ENCODE measurements around the gene SMIM30. TPM values are rescaled to one million over a fixed set of nuclear protein-coding genes. Genes with fewer than 3 reads are reported as not detected.

Gene SMIM30, protein sequence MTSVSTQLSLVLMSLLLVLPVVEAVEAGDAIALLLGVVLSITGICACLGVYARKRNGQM
- total RNA-seq (2012; rRNA removed) (47.7 and 51.7 TPM in 2 replicates), polyA plus RNA-seq (2012; rRNA removed) (24.9 and 31.6 TPM in 2 replicates), Bru-seq, nascent RNA (percentile 65 among the genes with signal in this experiment), BruChase-seq, experiment 1, labeled RNA remaining after a 6-hour chase (percentile 79 among the genes with signal in this experiment), BruChase-seq, experiment 2, labeled RNA remaining after a 2-hour chase (percentile 62 among the genes with signal in this experiment)
- polyA plus RNA-seq (2012; cell fraction: cytosol; rRNA removed), result 8.3 and 9.9 TPM in 2 replicates
- polyA plus RNA-seq (2012; cell fraction: nucleus; rRNA removed; ENCODE audit: low replicate concordance), result 1.1 and 12.2 TPM in 2 replicates
- long read RNA-seq, transcript SMIM30-201 (3 exons, 1,070 nt), result major isoform, 5 of 9 reads
- long read RNA-seq, partial matches to known transcripts, result 0 of 9 reads
- long read RNA-seq, other reads (novel, unspliced or antisense), result 2 of 9 reads

- Histone ChIP-seq H3K36me3 (ENCODE audit: control insufficient read depth, insufficient read depth, low read length) (no peaks in the 10 kb centered on the region; the same call in 1 of the 2 replicates), H3K9me3 (ENCODE audit: control insufficient read depth, insufficient read depth, low read length) (no peaks in the 10 kb centered on the region), H3K4me3 (ENCODE audit: insufficient read depth, low read depth, low read length) (peak within 1 kb of the TSS; percentile 73), H2BK120ac (ENCODE audit: low read depth, low read length) (peak within 1 kb of the TSS; percentile 33; the same call in 1 of the 2 replicates), H3K56ac (ENCODE audit: extremely low read depth, insufficient read depth, low read length) (peak within 1 kb of the TSS; percentile 79; the same call in 1 of the 2 replicates), H3K18ac (ENCODE audit: low read depth, low read length) (peak within 1 kb of the TSS; percentile 61; the same call in 1 of the 2 replicates), H3K27me3 (ENCODE audit: control insufficient read depth, insufficient read depth, low read length) (no peaks in the 10 kb centered on the region), H3K27ac (ENCODE audit: insufficient read depth, low read length) (peak within 1 kb of the TSS; percentile 67), H4K20me1 (ENCODE audit: insufficient read depth, low read length) (no peaks in the 10 kb centered on the region), H3K4me2 (ENCODE audit: low read depth, low read length) (peak within 1 kb of the TSS; percentile 79), H3K23ac (ENCODE audit: low read depth, low read length) (peak within 1 kb of the TSS; percentile 68; the same call in 1 of the 2 replicates), H4K8ac (ENCODE audit: low read depth in 2 of 2, low read length in 2 of 2) (peak within 1 kb of the TSS; percentile 32 to 81), H2BK5ac (ENCODE audit: low read depth, low read length, poor library complexity, severe bottlenecking) (peak within 1 kb of the TSS; percentile 86), H2BK20ac (ENCODE audit: low read depth, low read length) (no peak within 1 kb of the TSS), H2AFZ (replicated peaks; ENCODE audit: low read length, poor library complexity) (peak within 1 kb of the TSS; percentile 59), H3K9me1 (ENCODE audit: insufficient read depth, low read length) (no peaks in the 10 kb centered on the region; the same call in 1 of the 2 replicates), H3K14ac (replicated peaks; ENCODE audit: low read depth, low read length) (peak within 1 kb of the TSS; percentile 62), H3K9ac (ENCODE audit: low read depth, low read length) (peak within 1 kb of the TSS; percentile 82), H4K91ac (ENCODE audit: insufficient read depth, low read depth, low read length) (no peak within 1 kb of the TSS), H2BK15ac (ENCODE audit: low read depth, low read length) (no peak within 1 kb of the TSS), H3K4ac (ENCODE audit: low read depth, low read length) (peak within 1 kb of the TSS; percentile 62; the same call in 1 of the 2 replicates), H4K5ac (ENCODE audit: low read depth, low read length) (peak within 1 kb of the TSS; percentile 73), H3K4me1 (ENCODE audit: control insufficient read depth, insufficient read depth, low read length) (no peaks in the 10 kb centered on the region; the same call in 1 of the 2 replicates), H3K79me1 (ENCODE audit: low read depth in 1 of 2, low read length in 2 of 2) (peaks cover 3 to 12% of the 10 kb centered on the region in 2 experiments; a peak in 2 of 4 replicates), H2AK5ac (ENCODE audit: low read depth, low read length) (peak within 1 kb of the TSS; percentile 68; the same call in 1 of the 2 replicates), H2AK9ac (replicated peaks; ENCODE audit: low read depth, low read length, poor library complexity) (no peak within 1 kb of the TSS)
- WGBS, 2 experiments (ENCODE audit: extremely low coverage in 2 of 2, insufficient read length in 1 of 2), result 11% methylated on average over 3 of the region's 35 CpGs; no CpG with 5 or more reads in 1 of the 2 experiments
- ChIA-PET POLR2A (ENCODE audit: unreplicated experiment) (interaction anchor here (0.6 kb wide), 4 partner anchors 13 to 188 kb away, joined by 6 to 17 read pairs (median 10); no protein-coding TSS in a partner anchor), CTCF (interaction anchor here (0.7 kb wide), 1 partner anchor 15 kb away, joined by 3 read pairs; no protein-coding TSS in a partner anchor)
- in situ Hi-C loops (cut with MboI; ENCODE audit: low sequenced_read_pairs) (no loop called here), dilution Hi-C loops (cut with HindIII; ENCODE audit: low sequenced_read_pairs, unreplicated experiment) (no loop called here), intact Hi-C loops (cut with micrococcal nuclease) (no loop called here)
- ATAC-seq (ENCODE audit: low read depth), result peak; percentile 100
- peak; percentile 84 for DNase-seq
- TF ChIP-seq RAD21 (IDR thresholded peaks at IDR 0.05; ENCODE audit: low read length) (peak; percentile 14), MXI1 (IDR thresholded peaks at IDR 0.05; ENCODE audit: borderline replicate concordance, low read depth, low read length) (peak; percentile 84; the same call in 1 of the 2 replicates), CEBPB (IDR thresholded peaks at IDR 0.05; ENCODE audit: low read depth, low read length) (no peak), MAZ (IDR thresholded peaks at IDR 0.05; ENCODE audit: borderline replicate concordance, low read depth, low read length) (peak; percentile 65; the same call in 1 of the 2 replicates)
- no TSS peak for BruUV-seq (replicated peaks)
Measured at GRCh38 chr7:113118074-113118959, at the start of gene SMIM30. Gene SMIM30 (minus strand): TSS chr7:113118554. CDS start chr7:113117578, 976 bp downstream.
